ENCODE measurements around the gene ERC2. TPM values are rescaled to one million over a fixed set of nuclear protein-coding genes. Genes with fewer than 3 reads are reported as not detected.

ERC2 gene
- total and polyA plus RNA-seq, 9 donors: 1.2 to 9.4 (median 5.4) TPM

DNA sequence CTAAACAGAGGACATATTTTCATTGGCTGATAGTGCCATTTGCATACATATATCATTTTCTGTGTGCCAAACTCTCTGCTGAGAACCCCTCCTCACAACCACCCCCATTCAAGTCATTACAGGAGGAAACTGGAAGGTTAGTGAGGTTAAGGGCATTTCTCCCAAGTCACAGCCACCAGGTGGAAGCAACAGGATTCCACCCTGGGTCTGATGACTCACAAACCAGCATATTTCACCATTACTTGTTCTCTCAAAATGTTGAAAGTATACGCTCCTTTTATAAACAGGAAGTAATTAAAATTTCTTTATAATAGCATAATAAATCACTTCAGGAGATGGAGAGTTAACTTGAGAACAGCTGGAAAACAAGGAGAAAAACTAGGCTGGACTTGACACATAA, 582.5 kb downstream of the ERC2 start:
- Histone ChIP-seq H3K27ac (no peak overlapping the region), H3K27me3 (no peaks in the 10 kb centered on the region), H3K9me3 (no peaks in the 10 kb centered on the region), H3K4me3 (no peak overlapping the region), H3K4me1 (ENCODE audit: insufficient read depth) (no peaks in the 10 kb centered on the region), H3K36me3 (no peaks in the 10 kb centered on the region)
- no peak for DNase-seq
- intact Hi-C loops (cut with DNase I): no loop called here
- TF ChIP-seq EP300 (IDR thresholded peaks at IDR 0.05) (no peak), POLR2A (IDR thresholded peaks at IDR 0.05) (no peak)
- TF ChIP-seq, protein P1, sequence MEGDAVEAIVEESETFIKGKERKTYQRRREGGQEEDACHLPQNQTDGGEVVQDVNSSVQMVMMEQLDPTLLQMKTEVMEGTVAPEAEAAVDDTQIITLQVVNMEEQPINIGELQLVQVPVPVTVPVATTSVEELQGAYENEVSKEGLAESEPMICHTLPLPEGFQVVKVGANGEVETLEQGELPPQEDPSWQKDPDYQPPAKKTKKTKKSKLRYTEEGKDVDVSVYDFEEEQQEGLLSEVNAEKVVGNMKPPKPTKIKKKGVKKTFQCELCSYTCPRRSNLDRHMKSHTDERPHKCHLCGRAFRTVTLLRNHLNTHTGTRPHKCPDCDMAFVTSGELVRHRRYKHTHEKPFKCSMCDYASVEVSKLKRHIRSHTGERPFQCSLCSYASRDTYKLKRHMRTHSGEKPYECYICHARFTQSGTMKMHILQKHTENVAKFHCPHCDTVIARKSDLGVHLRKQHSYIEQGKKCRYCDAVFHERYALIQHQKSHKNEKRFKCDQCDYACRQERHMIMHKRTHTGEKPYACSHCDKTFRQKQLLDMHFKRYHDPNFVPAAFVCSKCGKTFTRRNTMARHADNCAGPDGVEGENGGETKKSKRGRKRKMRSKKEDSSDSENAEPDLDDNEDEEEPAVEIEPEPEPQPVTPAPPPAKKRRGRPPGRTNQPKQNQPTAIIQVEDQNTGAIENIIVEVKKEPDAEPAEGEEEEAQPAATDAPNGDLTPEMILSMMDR (IDR thresholded peaks at IDR 0.05): no peak
- 3 to 12% (median 10%) methylated on average over 1 of the region's 1 CpG for whole genome bisulfite sequencing, 3 donors

DNA sequence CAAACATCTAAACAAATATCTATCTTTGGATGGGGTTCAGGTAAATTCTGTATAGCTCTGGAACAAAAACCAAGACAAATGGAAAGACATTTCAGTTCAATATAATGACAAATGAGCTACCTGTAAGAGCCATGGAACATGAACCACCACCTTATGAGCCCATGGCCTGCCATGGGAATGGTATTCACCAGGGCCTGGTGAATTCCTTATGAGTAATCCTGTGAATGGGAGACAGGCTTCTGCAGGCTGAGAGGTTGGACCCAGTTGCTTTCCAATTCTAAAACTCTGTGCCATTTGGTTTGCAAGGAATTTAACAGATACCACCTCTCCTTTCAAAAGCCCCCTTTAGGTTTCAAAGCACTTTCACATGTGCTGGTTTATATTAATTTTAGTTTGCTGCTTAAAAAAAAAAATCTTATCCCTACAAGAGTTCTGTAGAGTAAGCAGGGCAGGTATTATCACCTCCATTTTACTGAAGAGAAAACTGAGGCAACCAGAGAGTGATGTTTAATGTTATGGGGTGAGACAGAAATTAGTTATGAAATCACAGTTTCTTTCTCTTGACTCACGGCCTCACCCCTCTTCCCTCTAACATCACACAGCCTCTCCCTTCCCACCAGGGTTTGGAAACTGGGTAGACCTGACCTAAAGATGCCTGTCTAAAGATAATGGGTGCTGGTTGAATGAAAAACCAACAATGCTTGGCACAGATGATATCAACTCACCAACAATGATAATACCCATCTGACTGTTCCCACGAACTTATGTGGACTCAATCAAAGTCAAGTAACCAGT, 583.6 kb downstream of the ERC2 start:
- Histone ChIP-seq H3K4me1 (ENCODE audit: insufficient read depth) (no peaks in the 10 kb centered on the region), H3K4me3 (no peak overlapping the region), H3K27me3 (no peaks in the 10 kb centered on the region), H3K27ac (no peak overlapping the region), H3K36me3 (no peaks in the 10 kb centered on the region), H3K9me3 (no peaks in the 10 kb centered on the region)
- 65 to 94% (median 89%) methylated on average over 2 of the region's 2 CpGs for WGBS, 3 donors
- no peak for DNase-seq
- intact Hi-C loops (cut with DNase I): no loop called here
- TF ChIP-seq, protein P1 (IDR thresholded peaks at IDR 0.05): no peak
- TF ChIP-seq EP300 (IDR thresholded peaks at IDR 0.05) (no peak), POLR2A (IDR thresholded peaks at IDR 0.05) (no peak)

DNA sequence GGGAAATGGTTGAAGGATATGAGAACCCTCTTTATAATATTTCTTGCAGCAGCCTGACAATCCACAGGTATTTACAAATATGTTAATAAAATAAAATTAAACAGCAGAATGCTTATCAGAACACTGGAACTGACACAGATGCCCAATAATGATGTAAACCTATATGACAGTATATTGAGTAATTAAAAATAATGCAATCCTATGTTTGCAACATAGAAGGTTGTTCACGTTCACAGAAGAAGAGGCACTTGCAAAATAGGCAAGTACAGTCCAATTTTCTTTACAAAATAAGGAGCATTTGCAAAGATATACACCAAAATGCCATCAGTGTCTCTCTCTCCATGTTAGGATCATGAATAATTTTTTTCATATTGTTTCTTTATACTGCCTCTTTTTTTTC, 584.2 kb downstream of the ERC2 start:
- 87 to 94% (median 90%) methylated on average over 1 of the region's 1 CpG for WGBS, 3 donors
- Histone ChIP-seq H3K27me3 (no peaks in the 10 kb centered on the region), H3K4me3 (no peak overlapping the region), H3K9me3 (no peaks in the 10 kb centered on the region), H3K4me1 (ENCODE audit: insufficient read depth) (no peaks in the 10 kb centered on the region), H3K27ac (no peak overlapping the region), H3K36me3 (no peaks in the 10 kb centered on the region)
- DNase-seq: no peak
- TF ChIP-seq, protein P1 (IDR thresholded peaks at IDR 0.05): no peak
- TF ChIP-seq EP300 (IDR thresholded peaks at IDR 0.05) (no peak), POLR2A (IDR thresholded peaks at IDR 0.05) (no peak)
- intact Hi-C loops (cut with DNase I): no loop called here

DNA sequence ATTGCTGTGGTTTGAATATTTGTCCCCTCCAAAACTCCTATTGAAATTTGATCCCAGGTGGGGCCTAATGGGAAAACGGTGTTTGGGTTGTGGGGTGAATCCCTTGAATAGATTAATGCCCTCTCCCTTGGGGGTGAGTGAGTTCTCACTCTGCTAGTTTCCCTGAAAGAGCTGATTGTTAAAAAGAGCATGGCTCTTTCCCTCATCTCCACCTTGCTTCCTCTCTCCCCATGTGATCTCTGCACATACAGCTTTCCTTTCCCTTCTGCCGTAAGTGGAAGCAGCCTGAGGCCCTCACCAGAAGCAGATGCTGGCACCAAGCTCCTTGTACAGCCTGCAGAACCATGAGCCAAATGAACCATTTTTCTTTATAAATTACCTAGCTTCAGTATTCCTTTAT, 586.3 kb downstream of the ERC2 start:
- H3K36me3 ChIP-seq: no peaks in the 10 kb centered on the region
- no peaks in the 10 kb centered on the region for H3K4me1 ChIP-seq (ENCODE audit: insufficient read depth)
- no peak overlapping the region for H3K4me3 ChIP-seq
- no peak for DNase-seq
- H3K27me3 ChIP-seq: no peaks in the 10 kb centered on the region
- WGBS, 3 donors: 46 to 76% (median 71%) methylated on average over 2 of the region's 2 CpGs
- H3K9me3 ChIP-seq: no peaks in the 10 kb centered on the region
- TF ChIP-seq, protein P1 (IDR thresholded peaks at IDR 0.05): no peak
- TF ChIP-seq POLR2A (IDR thresholded peaks at IDR 0.05): no peak
- TF ChIP-seq EP300 (IDR thresholded peaks at IDR 0.05): no peak
- no peak overlapping the region for H3K27ac ChIP-seq
- intact Hi-C loops (cut with DNase I): no loop called here

All from ovary (tissue), 9 donors.